H9 (cell line): ENCODE results near the gene DPT. TPM values are rescaled to one million over a fixed set of nuclear protein-coding genes. Genes with fewer than 3 reads are reported as not detected.

Experiments used
- DNase-seq: peaks from one replicate; pipeline ENCODE4 v3.0.0-alpha.2; 2017
- H2AFZ ChIP-seq: one replicate; pipeline ENCODE4 v1.6.1; 2013; ENCODE audit warnings: mild to moderate bottlenecking, low read length, control low read depth, moderate library complexity
- H2AK5ac ChIP-seq: 2 replicates; pipeline ENCODE4 v1.6.1; 2013; ENCODE audit warnings: low read length, control low read depth, mixed read lengths; ENCODE audit not compliant: insufficient read length
- H2BK120ac ChIP-seq: one replicate; pipeline ENCODE4 v1.6.1; 2013; ENCODE audit warnings: low read depth, mild to moderate bottlenecking, low read length, control low read depth, inconsistent platforms; ENCODE audit not compliant: poor library complexity, severe bottlenecking
- H2BK12ac ChIP-seq: 2 replicates; pipeline ENCODE4 v1.6.1; 2013; ENCODE audit warnings: low read length, control low read depth, mixed read lengths, low read depth; ENCODE audit not compliant: insufficient read length
- H2BK15ac ChIP-seq: 2 replicates; pipeline ENCODE4 v1.6.1; 2013; ENCODE audit warnings: low read depth, low read length, control low read depth
- H2BK20ac ChIP-seq: one replicate; pipeline ENCODE4 v1.6.1; 2013; ENCODE audit warnings: low read depth, mild to moderate bottlenecking, low read length, control low read depth, inconsistent platforms; ENCODE audit not compliant: poor library complexity, severe bottlenecking
- H2BK5ac ChIP-seq: 2 replicates; pipeline ENCODE4 v1.6.1; 2013; ENCODE audit warnings: low read length, control low read depth, mixed read lengths; ENCODE audit not compliant: insufficient read length
- H3K14ac ChIP-seq: 2 replicates; pipeline ENCODE4 v1.6.1; 2013; ENCODE audit warnings: low read length, control low read depth; ENCODE audit not compliant: insufficient read depth
- H3K18ac ChIP-seq: 2 replicates; pipeline ENCODE4 v1.6.1; 2013; ENCODE audit warnings: low read depth, mild to moderate bottlenecking, mixed read lengths, low read length, control low read depth; ENCODE audit not compliant: insufficient read length
- H3K23ac ChIP-seq: 2 replicates; pipeline ENCODE4 v1.6.1; 2013; ENCODE audit warnings: low read length, control low read depth, mixed read lengths, low read depth; ENCODE audit not compliant: insufficient read length
- H3K23me2 ChIP-seq: 2 replicates; pipeline ENCODE4 v1.6.1; 2013; ENCODE audit warnings: low read depth, mild to moderate bottlenecking, mixed read lengths, low read length, control low read depth; ENCODE audit not compliant: insufficient read length, poor library complexity, severe bottlenecking
- H3K27ac ChIP-seq: 2 replicates; pipeline ENCODE4 v1.5.1; 2013; ENCODE audit warnings: low read length, control low read depth, mixed read lengths, low read depth; ENCODE audit not compliant: insufficient read length
- H3K27me3 ChIP-seq: 2 replicates; pipeline ENCODE4 v1.6.1; 2013; ENCODE audit warnings: low read length, control low read depth, inconsistent platforms; ENCODE audit not compliant: insufficient read depth
- H3K4ac ChIP-seq: 2 replicates; pipeline ENCODE4 v1.6.1; 2013; ENCODE audit warnings: low read depth, mild to moderate bottlenecking, control low read depth, inconsistent platforms, low read length, moderate library complexity
- H3K4me1 ChIP-seq: 2 replicates; pipeline ENCODE4 v1.6.1; 2013; ENCODE audit warnings: low read length, control low read depth, inconsistent platforms; ENCODE audit not compliant: insufficient read depth
- H3K4me2 ChIP-seq: 2 replicates; pipeline ENCODE4 v1.6.1; 2013; ENCODE audit warnings: low read length, control low read depth, mixed read lengths; ENCODE audit not compliant: insufficient read length, insufficient read depth
- H3K56ac ChIP-seq: 2 replicates; pipeline ENCODE4 v1.6.1; 2013; ENCODE audit warnings: low read depth, mild to moderate bottlenecking, mixed read lengths, low read length, control low read depth; ENCODE audit not compliant: insufficient read length
- H3K79me1 ChIP-seq: 2 replicates; pipeline ENCODE4 v1.6.1; 2013; ENCODE audit warnings: low read depth, mild to moderate bottlenecking, moderate library complexity, low read length, control low read depth, inconsistent platforms; ENCODE audit not compliant: insufficient read depth, poor library complexity, severe bottlenecking
- H3K79me2 ChIP-seq: 2 replicates; pipeline ENCODE4 v1.6.1; 2013; ENCODE audit warnings: low read length, control low read depth, inconsistent platforms; ENCODE audit not compliant: insufficient read depth
- H3K9ac ChIP-seq: 2 replicates; pipeline ENCODE4 v1.6.1; 2013; ENCODE audit warnings: low read length, control low read depth, mixed read lengths; ENCODE audit not compliant: insufficient read length; ENCODE audit errors: extremely low read depth
- H3K9me3 ChIP-seq: one replicate; pipeline ENCODE4 v1.6.1; 2013; ENCODE audit warnings: low read depth, low read length, inconsistent platforms; ENCODE audit not compliant: control insufficient read depth
- H3T11ph ChIP-seq: one replicate; pipeline ENCODE4 v1.6.1; 2013; ENCODE audit warnings: mild to moderate bottlenecking, low read length, control low read depth, inconsistent platforms
- H4K20me1 ChIP-seq: one replicate; pipeline ENCODE4 v1.6.1; 2013; ENCODE audit not compliant: control insufficient read depth, insufficient read length, insufficient read depth
- H4K5ac ChIP-seq: 2 replicates; pipeline ENCODE4 v1.6.1; 2013; ENCODE audit warnings: low read depth, mild to moderate bottlenecking, mixed read lengths, low read length, control low read depth; ENCODE audit not compliant: insufficient read length
- H4K8ac ChIP-seq: replicated peaks from 2 replicates; pipeline ENCODE4 v1.6.1; 2013; ENCODE audit warnings: low read length, control low read depth, mixed read lengths, low read depth; ENCODE audit not compliant: insufficient read length
- H4K91ac ChIP-seq: 2 replicates; pipeline ENCODE4 v1.6.1; 2013; ENCODE audit warnings: low read depth, mild to moderate bottlenecking, moderate library complexity, mixed read lengths, low read length, control low read depth; ENCODE audit not compliant: insufficient read length
- H3K27ac Mint-ChIP-seq, 3 experiments: 2 replicates in 2 of 3; 3 replicates in 1 of 3; pipeline ENCODE4 v1.8.0; 2020 to 2021; ENCODE audit warnings: mixed read lengths in 3 of 3, mild to moderate bottlenecking in 1 of 3, moderate library complexity in 1 of 3
- H3K27me3 Mint-ChIP-seq: 2 replicates; pipeline ENCODE4 v1.8.0; 2021; ENCODE audit warnings: low read depth, mild to moderate bottlenecking, moderate library complexity, mixed read lengths
- H3K36me3 Mint-ChIP-seq, 3 experiments: 2 replicates in 2 of 3; 3 replicates in 1 of 3; pipeline ENCODE4 v1.8.0; 2020 to 2021; ENCODE audit warnings: low read depth in 3 of 3, mixed read lengths in 3 of 3; ENCODE audit not compliant: insufficient read depth in 1 of 3
- H3K4me1 Mint-ChIP-seq, 2 experiments: 2 replicates each; pipeline ENCODE4 v1.8.0; 2020; ENCODE audit warnings: mixed read lengths in 2 of 2
- H3K4me3 Mint-ChIP-seq, 2 experiments: 2 replicates in 1 of 2; 3 replicates in 1 of 2; pipeline ENCODE4 v1.8.0; 2020 to 2021; ENCODE audit warnings: mild to moderate bottlenecking in 2 of 2, mixed read lengths in 2 of 2, moderate library complexity in 1 of 2
- H3K9me3 Mint-ChIP-seq, 2 experiments: 2 replicates in 1 of 2; 3 replicates in 1 of 2; pipeline ENCODE4 v1.8.0; 2020; ENCODE audit warnings: mild to moderate bottlenecking in 2 of 2, mixed read lengths in 2 of 2, moderate library complexity in 1 of 2
- CTCF ChIP-seq: fragments of 200-600 bp; sonication (generic); conservative IDR thresholded peaks from 3 replicates; pipeline ENCODE4 v1.8.0; 2021; ENCODE audit warnings: antibody characterized with exemption, mild to moderate bottlenecking
- WGBS: extraction: QIAGEN DNeasy Blood & Tissue Kit; methylation state at CpG from one replicate; pipeline ENCODE4 v1.1.7; 2013; ENCODE audit warnings: missing lambda C conversion rate, low lambda C conversion rate, mixed read lengths; ENCODE audit not compliant: insufficient read length; ENCODE audit errors: extremely low coverage; 5-methylcytosine and 5-hydroxymethylcytosine counted together
- total RNA-seq: library from RNA; stranded (reverse); gene quantifications from 2 replicates; pipeline ENCODE4 v1.2.1, GENCODE V29; 2021

Gene DPT
- total RNA-seq, 1 experiment from 2014 or later, result not detected

- Histone ChIP-seq H3K56ac (no peak overlapping the region), H2BK12ac (no peak overlapping the region), H3K9ac (no peak overlapping the region), H2AK5ac (no peak overlapping the region), H3K4me1 (no peaks in the 10 kb centered on the region), H3K79me2 (no peaks in the 10 kb centered on the region), H3K27me3 (no peaks in the 10 kb centered on the region), H3K9me3 (no peaks in the 10 kb centered on the region), H3K23me2 (no peaks in the 10 kb centered on the region), H3K18ac (no peak overlapping the region), H4K91ac (no peak overlapping the region), H3K4ac (no peak overlapping the region), H3K79me1 (no peaks in the 10 kb centered on the region), H3K14ac (no peak overlapping the region), H3K4me2 (no peak overlapping the region), H2BK5ac (no peak overlapping the region), H4K8ac (no peak overlapping the region), H2BK20ac (no peak overlapping the region), H3K23ac (no peak overlapping the region), H3T11ph (no peak overlapping the region), H4K5ac (no peak overlapping the region), H2BK120ac (no peak overlapping the region), H4K20me1 (no peaks in the 10 kb centered on the region), H2AFZ (no peak overlapping the region), H2BK15ac (no peak overlapping the region), H3K27ac (no peak overlapping the region)
- no peak overlapping the region for H3K4me3 Mint-ChIP-seq
- TF ChIP-seq CTCF, result no peak
- WGBS, result no CpG with 5 or more reads among the region's 2 CpGs
- H3K9me3 Mint-ChIP-seq, result no peaks in the 10 kb centered on the region
- no peaks in the 10 kb centered on the region for H3K27me3 Mint-ChIP-seq
- H3K4me1 Mint-ChIP-seq, result no peaks in the 10 kb centered on the region
- no peaks in the 10 kb centered on the region for H3K36me3 Mint-ChIP-seq
- H3K27ac Mint-ChIP-seq, result no peak overlapping the region
- no peak for DNase-seq
Observed at GRCh38 chr1:168772428-168773060, 43.5 kb upstream of the DPT start.
